Liver (tissue), 9 donors: ENCODE measurements around the gene C1GALT1C1. TPM values are rescaled to one million over a fixed set of nuclear protein-coding genes. Genes with fewer than 3 reads are reported as not detected.

Experiments used
- DNase-seq: peaks from one replicate; pipeline ENCODE4 v3.0.0-alpha.2; 2017; ENCODE audit warnings: low spot score
- H3K27ac ChIP-seq, 2 donors: one replicate each; pipeline ENCODE4 v1.7.0; 2013; ENCODE audit warnings: inconsistent platforms in 2 of 2, low read length in 2 of 2, control low read depth in 1 of 2, low read depth in 1 of 2, mild to moderate bottlenecking in 1 of 2
- H3K27me3 ChIP-seq, 4 donors: one replicate each; pipeline versions ENCODE4 v1.6.1 to v1.7.0; 2013; ENCODE audit warnings: low read length in 3 of 4, inconsistent platforms in 1 of 4, mild to moderate bottlenecking in 1 of 4, moderate library complexity in 1 of 4; ENCODE audit not compliant: control insufficient read depth in 4 of 4, insufficient read depth in 4 of 4
- H3K36me3 ChIP-seq, 4 donors: one replicate each; pipeline versions ENCODE4 v1.6.1 to v1.7.0; 2013; ENCODE audit warnings: low read length in 3 of 4, mild to moderate bottlenecking in 3 of 4, low read depth in 1 of 4, moderate library complexity in 1 of 4; ENCODE audit not compliant: control insufficient read depth in 4 of 4, insufficient read depth in 3 of 4
- H3K4me1 ChIP-seq, 4 donors: one replicate each; pipeline versions ENCODE4 v1.6.1 to v1.7.0; 2013; ENCODE audit warnings: low read length in 3 of 4, mild to moderate bottlenecking in 3 of 4, moderate library complexity in 1 of 4; ENCODE audit not compliant: control insufficient read depth in 4 of 4, insufficient read depth in 4 of 4
- H3K4me3 ChIP-seq, 3 donors: one replicate each; pipeline versions ENCODE4 v1.6.1 to v1.7.0; 2013; ENCODE audit warnings: low read length in 3 of 3, control low read depth in 1 of 3, low read depth in 1 of 3, mild to moderate bottlenecking in 1 of 3
- H3K9ac ChIP-seq, 2 donors: one replicate each; pipeline ENCODE4 v1.7.0; 2013; ENCODE audit warnings: low read length in 2 of 2, mild to moderate bottlenecking in 2 of 2, moderate library complexity in 2 of 2, control low read depth in 1 of 2, low read depth in 1 of 2
- H3K9me3 ChIP-seq, 4 donors: one replicate each; pipeline versions ENCODE4 v1.6.1 to v1.7.0; 2013; ENCODE audit warnings: low read length in 3 of 4; ENCODE audit not compliant: control insufficient read depth in 4 of 4
- EGR1 ChIP-seq, 2 donors: IDR thresholded peaks; 2 replicates each; pipeline ENCODE4 v1.6.1; 2016 to 2018; ENCODE audit warnings: antibody characterized with exemption in 2 of 2, low read depth in 2 of 2
- FOXA1 ChIP-seq: IDR thresholded peaks from 2 replicates; pipeline ENCODE4 v1.6.1; 2016; ENCODE audit warnings: antibody characterized with exemption
- FOXA2 ChIP-seq: IDR thresholded peaks from 2 replicates; pipeline ENCODE4 v1.6.1; 2016; ENCODE audit warnings: antibody characterized with exemption
- JUND ChIP-seq, 2 donors: IDR thresholded peaks; 2 replicates each; pipeline ENCODE4 v1.6.1; 2016; ENCODE audit warnings: antibody characterized with exemption in 2 of 2
- NR2F2 ChIP-seq: IDR thresholded peaks from 2 replicates; pipeline ENCODE4 v1.6.1; 2016; ENCODE audit warnings: antibody characterized with exemption
- RAD21 ChIP-seq, 2 donors: IDR thresholded peaks; 2 replicates each; pipeline ENCODE4 v1.6.1; 2016; ENCODE audit warnings: antibody characterized with exemption in 2 of 2, mild to moderate bottlenecking in 2 of 2
- SP1 ChIP-seq: IDR thresholded peaks from 2 replicates; pipeline ENCODE4 v1.6.1; 2018; ENCODE audit warnings: antibody characterized with exemption, mild to moderate bottlenecking
- YY1 ChIP-seq: IDR thresholded peaks from 2 replicates; pipeline ENCODE4 v1.6.1; 2016; ENCODE audit warnings: antibody characterized with exemption, mild to moderate bottlenecking
- WGBS: extraction: QIAGEN DNeasy Blood & Tissue Kit; methylation state at CpG from one replicate; pipeline ENCODE4 v1.1.7; 2013; 5-methylcytosine and 5-hydroxymethylcytosine counted together
- polyA plus RNA-seq, 2 donors: library from polyadenylated mRNA; stranded (reverse) in 1 of 2; unstranded in 1 of 2; fragments of 200-250 nt in 1 of 2; fragments of >200 nt in 1 of 2; fragmentation: Nextera tagmentation in 1 of 2; extraction: Ambion mirVana in 1 of 2; gene quantifications; one replicate each; pipeline versions ENCODE4 v1.2.1 to v1.2.3, GENCODE V29; 2013 to 2015
- total RNA-seq, 2 donors: library from RNA; depleted of rRNA; stranded (reverse); fragments of >200 nt; gene quantifications; one replicate each; pipeline ENCODE4 v1.2.3, GENCODE V29; 2014
- TF ChIP-seq, protein P1 (sequence below): fragments of 150-350 bp; IDR thresholded peaks from 2 replicates; pipeline ENCODE4 v1.5.1; 2017; ENCODE audit warnings: improper control_type of control experiment, low read depth, low read length; ENCODE audit not compliant: missing input control
- TF ChIP-seq, protein P2 (sequence below): IDR thresholded peaks from 2 replicates; pipeline ENCODE4 v1.6.1; 2016; ENCODE audit warnings: antibody characterized with exemption, mild to moderate bottlenecking
- TF ChIP-seq, protein P3 (sequence below): IDR thresholded peaks from 2 replicates; pipeline ENCODE4 v1.6.1; 2016; ENCODE audit warnings: antibody characterized with exemption
- donor health status: healthy.
- donor health status: healthy.
- donor health status: healthy.
- donor health status: healthy.
- donor health status: healthy.

The C1GALT1C1 gene
- total and polyA plus RNA-seq, 4 donors = 16.8 to 25.9 (median 21.6) TPM

DNA sequence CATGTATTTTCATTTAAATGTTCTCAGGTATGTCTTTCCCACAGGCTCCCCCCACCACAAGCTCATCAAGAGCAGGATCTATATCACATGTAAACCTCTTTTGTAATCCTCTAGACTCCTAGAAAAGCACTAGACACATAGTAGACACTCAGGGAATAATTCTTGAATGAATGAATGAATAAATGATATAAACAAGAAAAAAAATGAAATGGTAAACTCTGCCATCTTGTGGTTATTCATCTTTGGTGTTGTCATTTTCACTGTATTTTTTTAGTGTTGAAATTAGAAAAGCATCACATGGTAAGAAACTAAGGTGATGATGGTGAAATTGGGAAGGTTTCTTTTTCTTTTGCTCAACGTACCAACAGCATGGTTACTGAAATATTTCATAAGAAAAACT lies 34.2 kb upstream of the C1GALT1C1 start:
- peaks cover 0 to 2% (median 0%) of the 10 kb centered on the region in 4 donors for H3K27me3 ChIP-seq
- TF ChIP-seq YY1 (no peak), FOXA1 (no peak), RAD21 (IDR thresholded peaks at IDR 0.05) (peak; percentile 64 to 70)
- no peak for DNase-seq
- no peak overlapping the region for H3K4me3 ChIP-seq
- no peaks in the 10 kb centered on the region for H3K4me1 ChIP-seq
- H3K27ac ChIP-seq = no peak overlapping the region
- H3K36me3 ChIP-seq = no peaks in the 10 kb centered on the region
- H3K9ac ChIP-seq = no peak overlapping the region
- no peaks in the 10 kb centered on the region for H3K9me3 ChIP-seq
- WGBS = 6% methylated on average over 1 of the region's 1 CpG

DNA sequence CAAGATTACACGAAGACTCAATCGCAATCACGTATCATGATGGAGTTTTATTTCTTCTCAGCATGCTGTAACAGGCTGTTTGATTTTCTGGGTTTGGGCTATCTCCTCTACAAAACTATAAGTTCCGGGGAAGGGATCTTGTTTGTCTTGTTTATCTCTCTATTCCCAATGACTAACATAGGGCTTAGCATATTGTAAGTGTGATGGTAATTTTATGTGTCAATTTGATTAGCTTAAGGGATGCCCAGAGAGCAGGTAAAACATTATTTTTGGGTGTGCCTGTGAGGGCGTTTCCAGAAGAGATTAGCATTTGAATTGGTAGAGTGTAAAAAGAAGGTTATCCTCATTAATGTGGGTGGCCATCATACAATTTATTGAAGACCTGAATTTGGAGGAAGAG lies 32.8 kb upstream of the C1GALT1C1 start:
- Histone ChIP-seq H3K36me3 (no peaks in the 10 kb centered on the region), H3K4me1 (no peaks in the 10 kb centered on the region), H3K9me3 (no peaks in the 10 kb centered on the region), H3K4me3 (no peak overlapping the region), H3K9ac (no peak overlapping the region), H3K27me3 (peaks cover 0 to 2% (median 0%) of the 10 kb centered on the region in 4 donors), H3K27ac (no peak overlapping the region)
- WGBS = 90% methylated on average over 5 of the region's 5 CpGs
- no peak for DNase-seq
- no peak for TF ChIP-seq YY1

DNA sequence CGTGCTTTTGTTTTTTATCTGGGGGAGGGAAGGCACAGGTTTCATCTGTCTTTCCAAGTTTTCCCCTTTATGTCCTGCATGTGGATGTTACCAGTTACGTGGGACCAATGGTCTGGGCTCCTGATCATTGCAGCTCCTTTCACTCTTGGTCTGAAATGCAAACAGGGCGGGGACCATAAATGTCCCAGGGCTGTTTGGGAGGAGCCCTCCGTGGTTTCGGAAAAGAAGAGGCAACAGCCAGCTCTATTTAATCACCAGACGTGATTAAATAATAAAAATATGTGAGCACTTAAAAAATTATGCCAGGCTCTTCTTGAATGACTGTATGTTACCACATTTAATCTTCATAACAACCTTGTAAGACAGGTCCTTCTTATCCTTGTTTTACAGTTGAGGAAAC lies 30.8 kb upstream of the C1GALT1C1 start:
- Histone ChIP-seq H3K9ac (no peak overlapping the region), H3K4me1 (no peaks in the 10 kb centered on the region), H3K27me3 (peaks cover 0 to 2% (median 0%) of the 10 kb centered on the region in 4 donors), H3K36me3 (no peaks in the 10 kb centered on the region), H3K27ac (no peak overlapping the region), H3K9me3 (no peaks in the 10 kb centered on the region), H3K4me3 (no peak overlapping the region)
- TF ChIP-seq EGR1 (IDR thresholded peaks at IDR 0.05; ENCODE audit: low read depth in 2 of 2) (no peak), RAD21 (IDR thresholded peaks at IDR 0.05) (no peak), YY1 (no peak), JUND (IDR thresholded peaks at IDR 0.05) (no peak), NR2F2 (no peak), SP1 (no peak), FOXA1 (no peak), FOXA2 (no peak)
- TF ChIP-seq, protein P1, sequence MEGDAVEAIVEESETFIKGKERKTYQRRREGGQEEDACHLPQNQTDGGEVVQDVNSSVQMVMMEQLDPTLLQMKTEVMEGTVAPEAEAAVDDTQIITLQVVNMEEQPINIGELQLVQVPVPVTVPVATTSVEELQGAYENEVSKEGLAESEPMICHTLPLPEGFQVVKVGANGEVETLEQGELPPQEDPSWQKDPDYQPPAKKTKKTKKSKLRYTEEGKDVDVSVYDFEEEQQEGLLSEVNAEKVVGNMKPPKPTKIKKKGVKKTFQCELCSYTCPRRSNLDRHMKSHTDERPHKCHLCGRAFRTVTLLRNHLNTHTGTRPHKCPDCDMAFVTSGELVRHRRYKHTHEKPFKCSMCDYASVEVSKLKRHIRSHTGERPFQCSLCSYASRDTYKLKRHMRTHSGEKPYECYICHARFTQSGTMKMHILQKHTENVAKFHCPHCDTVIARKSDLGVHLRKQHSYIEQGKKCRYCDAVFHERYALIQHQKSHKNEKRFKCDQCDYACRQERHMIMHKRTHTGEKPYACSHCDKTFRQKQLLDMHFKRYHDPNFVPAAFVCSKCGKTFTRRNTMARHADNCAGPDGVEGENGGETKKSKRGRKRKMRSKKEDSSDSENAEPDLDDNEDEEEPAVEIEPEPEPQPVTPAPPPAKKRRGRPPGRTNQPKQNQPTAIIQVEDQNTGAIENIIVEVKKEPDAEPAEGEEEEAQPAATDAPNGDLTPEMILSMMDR = no peak
- TF ChIP-seq, protein P2, sequence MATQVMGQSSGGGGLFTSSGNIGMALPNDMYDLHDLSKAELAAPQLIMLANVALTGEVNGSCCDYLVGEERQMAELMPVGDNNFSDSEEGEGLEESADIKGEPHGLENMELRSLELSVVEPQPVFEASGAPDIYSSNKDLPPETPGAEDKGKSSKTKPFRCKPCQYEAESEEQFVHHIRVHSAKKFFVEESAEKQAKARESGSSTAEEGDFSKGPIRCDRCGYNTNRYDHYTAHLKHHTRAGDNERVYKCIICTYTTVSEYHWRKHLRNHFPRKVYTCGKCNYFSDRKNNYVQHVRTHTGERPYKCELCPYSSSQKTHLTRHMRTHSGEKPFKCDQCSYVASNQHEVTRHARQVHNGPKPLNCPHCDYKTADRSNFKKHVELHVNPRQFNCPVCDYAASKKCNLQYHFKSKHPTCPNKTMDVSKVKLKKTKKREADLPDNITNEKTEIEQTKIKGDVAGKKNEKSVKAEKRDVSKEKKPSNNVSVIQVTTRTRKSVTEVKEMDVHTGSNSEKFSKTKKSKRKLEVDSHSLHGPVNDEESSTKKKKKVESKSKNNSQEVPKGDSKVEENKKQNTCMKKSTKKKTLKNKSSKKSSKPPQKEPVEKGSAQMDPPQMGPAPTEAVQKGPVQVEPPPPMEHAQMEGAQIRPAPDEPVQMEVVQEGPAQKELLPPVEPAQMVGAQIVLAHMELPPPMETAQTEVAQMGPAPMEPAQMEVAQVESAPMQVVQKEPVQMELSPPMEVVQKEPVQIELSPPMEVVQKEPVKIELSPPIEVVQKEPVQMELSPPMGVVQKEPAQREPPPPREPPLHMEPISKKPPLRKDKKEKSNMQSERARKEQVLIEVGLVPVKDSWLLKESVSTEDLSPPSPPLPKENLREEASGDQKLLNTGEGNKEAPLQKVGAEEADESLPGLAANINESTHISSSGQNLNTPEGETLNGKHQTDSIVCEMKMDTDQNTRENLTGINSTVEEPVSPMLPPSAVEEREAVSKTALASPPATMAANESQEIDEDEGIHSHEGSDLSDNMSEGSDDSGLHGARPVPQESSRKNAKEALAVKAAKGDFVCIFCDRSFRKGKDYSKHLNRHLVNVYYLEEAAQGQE = no peak
- TF ChIP-seq, protein P3, sequence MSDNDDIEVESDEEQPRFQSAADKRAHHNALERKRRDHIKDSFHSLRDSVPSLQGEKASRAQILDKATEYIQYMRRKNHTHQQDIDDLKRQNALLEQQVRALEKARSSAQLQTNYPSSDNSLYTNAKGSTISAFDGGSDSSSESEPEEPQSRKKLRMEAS = no peak
- DNase-seq = no peak
- 82% methylated on average over 6 of the region's 6 CpGs for WGBS
